Measurements from ENCODE around the gene RBM3.
"Not testable (repeated sequence)": the region's sequence is repeated elsewhere in the genome, so short reads cannot be mapped to it uniquely, and the experiment has no call there.

Gene RBM3

DNA sequence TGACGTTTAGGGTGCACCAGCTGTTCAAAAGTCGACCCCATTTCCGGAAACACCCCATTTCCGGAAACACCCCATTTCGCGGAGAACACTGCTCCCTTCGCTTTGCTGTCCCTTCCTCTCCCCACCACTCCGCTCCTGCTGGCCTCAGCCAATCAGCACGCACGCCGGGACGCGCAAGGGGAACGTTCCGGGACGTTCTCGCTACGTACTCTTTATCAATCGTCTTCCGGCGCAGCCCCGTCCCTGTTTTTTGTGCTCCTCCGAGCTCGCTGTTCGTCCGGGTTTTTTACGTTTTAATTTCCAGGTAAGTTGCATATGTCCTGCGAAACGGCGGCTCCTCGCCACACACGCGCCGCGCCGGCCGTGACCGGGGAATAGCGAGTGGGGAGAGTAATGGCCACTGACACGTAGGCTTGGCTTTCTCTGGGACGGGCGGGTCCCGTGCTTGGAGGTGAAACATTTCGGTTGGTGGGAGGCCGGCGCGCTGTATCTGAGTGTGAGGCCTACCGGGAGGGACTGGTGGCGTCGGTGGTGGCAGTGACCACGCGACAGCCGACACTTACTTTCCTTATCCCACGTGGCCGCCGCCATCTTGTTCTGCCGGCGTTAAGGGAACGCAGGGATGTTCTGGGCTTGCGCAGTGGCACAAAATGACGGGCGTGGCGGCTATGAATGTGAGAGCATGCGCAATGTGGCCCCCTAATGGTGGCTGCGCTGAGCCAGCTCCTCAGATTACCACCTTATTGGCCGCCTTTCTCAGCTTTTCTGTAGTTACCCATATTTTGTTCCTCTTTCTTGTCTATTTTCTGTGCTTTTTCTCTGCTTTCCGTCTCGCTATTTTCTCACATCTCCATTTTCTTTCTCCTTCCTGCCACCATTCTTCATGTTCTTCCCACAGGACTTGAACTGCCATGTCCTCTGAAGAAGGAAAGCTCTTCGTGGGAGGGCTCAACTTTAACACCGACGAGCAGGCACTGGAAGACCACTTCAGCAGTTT is at the start of gene RBM3:
TSS of gene RBM3 (plus strand) at position 215 of the 997 bp plus-strand sequence. CDS start at position 912, 697 bp downstream.
- peak; percentile 63 to 84 (median 78) for DNase-seq

DNA sequence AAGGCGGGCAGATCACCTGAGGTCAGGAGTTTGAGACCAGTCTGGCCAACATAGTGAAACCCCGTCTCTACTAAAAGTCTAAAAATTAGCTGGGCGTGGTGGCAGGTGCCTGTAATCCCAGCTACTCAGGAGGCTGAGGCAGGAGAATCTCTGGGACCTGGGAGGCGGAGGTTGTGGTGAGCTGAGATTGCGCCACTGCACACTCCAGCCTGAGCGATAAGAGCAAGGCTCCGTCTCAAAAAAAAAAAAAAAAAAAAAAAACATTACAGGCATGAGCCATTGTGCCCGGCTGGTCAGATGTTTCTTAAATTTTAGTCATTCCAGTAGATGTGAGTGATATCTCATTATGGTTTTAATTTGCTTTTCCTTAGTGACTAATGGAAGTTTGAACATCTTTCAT is 48.4 kb upstream of the RBM3 start:
- DNase-seq: not testable (repeated sequence)

DNA sequence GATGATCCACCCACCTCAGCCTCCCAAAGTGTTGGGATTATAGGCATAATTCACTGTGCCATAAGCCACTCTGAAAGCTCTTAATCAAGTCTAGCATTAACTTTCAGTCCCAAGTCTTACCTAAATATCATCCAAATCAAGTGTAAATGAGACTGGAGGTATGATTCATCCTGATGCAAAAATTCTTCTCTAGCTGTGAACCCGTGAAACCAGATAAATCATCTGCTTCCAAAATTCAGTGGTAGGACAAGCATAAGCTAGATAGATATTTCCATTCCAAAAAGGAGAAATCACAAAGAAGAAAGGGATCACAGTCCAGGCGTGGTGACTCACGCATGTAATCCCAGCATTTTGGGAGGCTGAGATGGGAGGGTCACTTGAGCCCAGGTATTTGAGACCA is 43.5 kb upstream of the RBM3 start:
- no peak for DNase-seq

DNA sequence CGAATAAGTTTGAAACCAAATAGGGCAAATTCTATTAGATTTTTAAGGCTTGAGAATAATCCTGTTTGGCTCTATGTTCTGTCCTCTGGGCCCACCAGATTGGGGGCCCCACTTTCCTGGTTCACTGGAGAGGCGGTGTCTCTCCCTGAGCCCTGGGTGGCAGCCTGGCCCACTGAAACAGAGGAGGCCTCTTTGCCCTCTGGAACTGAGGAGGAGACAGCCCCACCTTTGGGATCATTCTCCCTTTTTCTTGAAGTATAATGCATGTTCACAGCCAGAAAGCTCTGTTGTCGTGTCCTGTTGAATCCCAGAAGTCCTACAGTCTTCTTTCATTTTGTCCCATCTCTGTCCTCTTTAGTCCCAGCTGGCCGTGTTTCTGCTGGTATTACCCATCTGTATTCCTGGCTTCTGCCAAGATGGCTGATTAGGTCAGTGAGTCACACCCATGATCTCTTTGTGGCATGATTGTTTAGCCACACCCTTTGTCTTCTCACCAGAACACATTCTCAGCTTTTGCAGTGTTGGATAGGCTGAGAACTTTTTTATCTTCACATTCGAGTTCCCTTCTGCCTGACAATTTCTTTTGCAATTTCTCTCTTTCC is 42.8 kb upstream of the RBM3 start:
- no peak for DNase-seq

DNA sequence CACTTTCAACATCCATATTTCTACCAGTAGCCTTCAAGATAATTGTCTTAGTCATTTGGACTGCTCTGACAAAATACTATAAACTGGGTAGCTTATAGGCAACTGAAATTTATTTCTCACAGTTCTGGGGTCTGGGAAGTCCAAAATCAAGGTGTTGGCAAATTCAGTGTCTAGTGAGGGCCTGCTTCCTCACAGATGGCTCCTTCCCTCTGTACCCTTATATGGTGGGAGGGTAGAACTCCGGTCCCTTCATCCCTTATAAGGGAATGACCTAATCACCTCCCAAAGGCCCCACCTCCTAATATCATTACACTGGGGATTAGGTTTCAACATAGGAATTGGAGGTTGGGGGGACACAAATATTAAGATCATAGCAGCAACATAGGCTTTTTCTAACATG is 42.1 kb upstream of the RBM3 start:
- DNase-seq: no peak

DNA sequence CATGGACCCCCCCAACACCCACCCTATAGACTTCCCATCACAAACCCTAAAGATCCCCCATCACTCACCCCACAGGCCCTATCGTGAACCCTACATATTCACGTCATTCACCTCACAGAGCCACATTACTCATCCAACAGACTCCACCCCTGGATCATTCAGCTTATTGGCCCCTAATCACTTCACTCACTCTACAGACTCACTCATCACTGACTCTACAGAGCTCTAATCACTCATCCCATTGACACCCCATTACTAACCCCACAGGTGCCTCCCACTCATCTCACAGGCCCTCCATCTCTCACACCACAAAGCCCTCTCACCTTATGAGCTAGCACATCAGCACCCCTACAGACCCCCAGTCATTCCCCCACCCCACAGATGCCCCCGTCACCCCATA is 41.1 kb upstream of the RBM3 start:
- DNase-seq: no peak

DNA sequence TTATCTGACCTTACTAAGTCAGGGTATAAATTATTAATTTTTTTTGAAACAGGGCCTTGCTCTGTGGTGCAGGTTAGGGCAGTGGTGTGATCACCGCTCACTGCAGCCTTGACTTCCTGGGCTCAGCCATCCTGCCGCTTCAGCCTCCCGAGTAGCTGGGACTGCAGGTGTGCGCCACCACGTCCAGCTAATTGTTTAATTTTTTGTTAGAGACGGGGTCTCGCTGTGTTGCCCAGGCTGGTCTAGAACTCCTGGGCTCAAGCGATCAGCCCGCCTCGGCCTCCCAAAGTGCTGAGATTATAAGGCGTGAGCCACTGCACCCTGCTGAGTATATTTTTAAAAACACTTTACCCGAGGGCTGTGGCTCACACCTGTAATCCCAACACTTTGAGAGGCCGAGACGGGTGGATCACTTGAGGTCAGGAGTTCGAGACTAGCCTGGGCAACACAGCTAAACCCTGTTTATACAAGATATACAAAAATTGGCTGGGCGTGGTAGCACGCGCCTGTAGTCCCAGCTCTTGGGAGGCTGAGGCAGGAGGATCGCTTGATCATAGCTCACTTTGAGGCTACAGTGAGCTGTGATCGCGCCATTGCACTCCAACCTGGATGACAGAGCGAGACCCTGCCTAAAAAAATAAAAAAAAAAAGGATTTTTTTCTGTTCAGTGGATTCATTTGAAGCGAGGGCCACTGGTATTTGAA is 35.5 kb upstream of the RBM3 start:
- no peak for DNase-seq

DNA sequence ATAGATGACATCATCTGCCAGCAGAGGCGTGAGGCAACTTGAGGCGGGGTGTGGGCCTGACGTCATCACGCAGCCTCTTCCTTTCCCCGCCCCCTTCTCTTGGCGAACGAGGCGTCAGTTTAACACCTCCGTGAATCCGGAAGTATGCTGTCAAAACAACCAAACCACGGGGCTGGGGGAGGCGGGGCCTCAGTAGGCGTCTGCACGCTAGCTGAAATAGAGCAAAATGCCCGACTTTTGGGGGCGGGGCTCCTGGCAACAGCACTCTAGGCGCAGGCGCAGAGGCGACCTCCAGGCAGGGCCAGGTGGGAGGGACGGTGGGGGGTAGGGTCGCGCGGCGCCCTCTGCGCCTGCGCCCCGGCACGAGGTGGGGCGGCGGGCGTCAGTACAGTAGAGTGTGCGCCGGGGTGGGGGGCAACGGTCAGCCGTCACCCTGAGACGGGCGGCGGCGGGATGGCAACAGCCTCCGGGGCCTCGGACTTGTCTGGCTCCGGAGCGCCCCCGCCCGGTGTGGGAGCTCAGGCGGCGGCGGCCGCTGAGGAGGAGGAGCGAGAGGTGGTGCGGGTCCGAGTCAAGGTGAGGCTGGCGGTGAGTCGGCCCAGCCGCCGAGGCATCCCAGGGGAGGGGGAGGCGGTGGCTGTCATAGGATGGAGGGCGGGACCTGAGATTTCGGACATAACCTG is 34.8 kb upstream of the RBM3 start, which contains the start of gene TBC1D25:
TSS of gene TBC1D25 (plus strand) at position 370 of the 683 bp plus-strand sequence. CDS start at position 454, 84 bp downstream.
- peak; percentile 83 to 93 (median 87) for DNase-seq

DNA sequence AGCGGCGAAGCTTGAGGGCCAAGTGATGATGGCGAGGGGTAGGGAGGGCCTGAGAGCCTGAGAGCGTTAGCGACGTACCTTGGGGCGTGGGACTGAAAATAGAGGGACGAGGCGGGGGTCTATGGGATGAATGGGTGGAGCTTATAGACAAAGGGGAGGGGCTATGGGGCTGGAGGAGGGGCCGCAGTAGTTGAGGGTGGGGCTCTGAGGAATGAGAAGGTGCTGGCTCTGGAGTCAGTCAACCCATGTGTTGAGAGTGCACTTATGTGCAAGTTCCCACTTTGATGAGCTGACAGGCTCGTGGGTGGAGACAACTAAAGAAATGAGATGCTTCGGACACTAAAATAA is 34.3 kb upstream of the RBM3 start:
- peak in 3 of 4 experiments; percentile 4 to 30 (median 26) for DNase-seq

DNA sequence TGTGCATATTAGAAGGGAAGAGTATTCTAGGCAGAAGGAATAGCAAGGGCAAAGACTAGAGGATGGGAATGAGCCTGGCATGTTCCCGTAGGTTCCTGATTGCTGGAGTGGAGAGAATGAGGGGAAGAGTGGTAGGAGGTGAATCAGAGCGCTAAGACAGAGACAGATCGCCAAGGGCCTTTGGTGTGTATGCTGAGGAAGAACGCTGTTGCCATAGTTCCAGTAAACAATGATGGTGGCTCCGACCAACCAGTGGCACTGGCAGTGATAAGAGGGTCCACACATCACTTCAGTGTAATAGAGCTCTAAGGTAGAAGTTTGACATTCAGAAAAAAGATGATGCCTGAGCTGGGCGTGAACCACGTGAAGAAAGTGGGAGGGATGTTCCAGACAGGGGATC is 33.8 kb upstream of the RBM3 start:
- DNase-seq: no peak

DNA sequence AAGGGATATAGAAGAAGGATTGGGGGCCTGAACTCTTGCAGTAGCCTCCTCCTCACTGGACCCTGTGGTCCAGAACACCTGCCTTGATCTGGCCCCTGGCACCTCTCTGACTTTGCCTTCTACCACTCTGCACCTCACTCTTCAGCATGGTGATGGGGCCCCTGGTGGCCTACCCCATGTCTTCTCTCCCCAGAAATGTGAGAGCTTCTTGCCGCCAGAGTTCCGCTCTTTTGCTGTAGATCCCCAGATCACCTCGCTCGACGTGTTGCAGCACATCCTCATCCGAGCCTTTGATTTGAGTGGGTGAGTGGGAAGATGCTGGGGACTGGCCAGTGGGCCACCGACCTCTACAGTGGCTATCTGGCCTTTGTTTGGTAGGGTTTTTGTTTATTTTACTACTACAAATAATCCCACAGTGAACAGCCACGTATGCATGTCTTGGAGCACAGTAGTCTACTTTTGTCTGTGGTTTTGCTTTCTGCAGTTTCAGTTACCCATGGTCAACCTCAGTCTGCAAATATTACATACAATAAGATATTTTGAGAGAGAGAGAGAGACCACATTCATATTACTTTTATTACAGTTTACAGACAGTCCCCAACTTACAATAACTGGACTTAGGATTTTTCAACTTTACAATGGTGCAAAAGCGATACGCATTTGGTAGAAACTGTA is 33.0 kb upstream of the RBM3 start:
- DNase-seq: no peak

DNA sequence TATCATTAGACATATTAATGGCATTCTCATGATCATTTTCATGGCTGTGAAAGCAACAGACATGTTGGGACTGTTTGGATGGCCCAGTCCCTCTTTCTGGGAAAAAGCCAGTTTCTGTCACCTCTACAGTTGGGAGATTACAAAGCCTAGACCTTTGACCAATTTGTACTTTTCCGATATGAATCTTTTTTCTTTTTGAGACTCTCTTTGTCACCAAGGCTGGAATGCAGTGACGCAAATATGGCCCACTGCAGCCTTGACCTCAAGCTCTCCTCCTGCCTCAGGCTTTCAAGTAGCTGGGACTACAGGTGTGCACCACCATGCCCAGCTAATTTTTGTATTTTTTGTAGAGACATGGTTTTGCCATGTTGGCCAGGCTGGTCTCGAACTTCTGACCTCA is 25.4 kb upstream of the RBM3 start:
- DNase-seq: no peak

DNA sequence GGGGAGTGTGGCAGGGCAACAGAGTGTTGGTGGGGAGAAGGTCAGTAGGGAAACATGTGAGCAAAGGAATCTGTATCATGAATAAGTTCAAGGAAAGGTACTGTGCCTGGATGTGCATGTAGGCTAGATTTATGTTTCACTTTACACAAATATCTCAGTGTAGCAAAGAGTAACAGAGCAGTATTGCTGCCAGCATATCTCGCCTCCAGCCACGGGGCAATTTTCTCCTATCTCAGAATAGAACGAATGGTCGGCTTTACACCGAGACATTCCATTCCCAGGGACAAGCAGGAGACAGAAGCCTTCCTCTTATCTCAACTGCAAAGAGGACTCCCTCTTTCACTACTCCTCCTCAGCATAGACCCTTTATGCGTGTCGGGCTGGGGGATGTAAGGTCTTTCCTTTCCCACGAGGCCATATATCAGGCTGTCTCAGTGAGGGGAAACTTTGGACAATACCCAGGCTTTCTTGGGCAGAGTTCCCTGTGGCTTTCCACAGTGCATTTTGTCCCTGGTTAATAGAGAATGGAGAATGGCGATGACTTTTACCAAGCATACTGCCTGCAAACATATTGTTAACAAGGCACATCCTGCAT is 18.5 kb upstream of the RBM3 start:
- DNase-seq: not testable (repeated sequence)

DNA sequence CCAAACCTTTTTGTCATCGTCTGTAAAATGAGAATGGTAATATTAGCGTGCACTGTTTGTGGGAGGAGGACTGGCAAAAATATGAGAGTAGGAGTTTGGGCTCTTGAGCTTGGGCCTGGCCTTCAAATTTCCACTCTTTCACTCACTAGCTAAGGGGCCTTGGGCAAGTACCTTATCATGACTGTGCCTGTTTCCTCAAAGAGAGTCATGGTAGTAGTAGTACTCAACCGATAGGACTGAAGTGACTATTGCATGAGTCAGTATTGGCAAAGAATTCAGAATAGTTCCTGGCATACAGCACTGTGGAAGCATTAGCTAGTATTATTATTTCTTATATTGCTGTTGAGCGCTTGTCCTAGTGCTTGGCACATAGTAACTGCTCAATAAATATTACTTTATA is 16.0 kb upstream of the RBM3 start:
- no peak for DNase-seq

DNA sequence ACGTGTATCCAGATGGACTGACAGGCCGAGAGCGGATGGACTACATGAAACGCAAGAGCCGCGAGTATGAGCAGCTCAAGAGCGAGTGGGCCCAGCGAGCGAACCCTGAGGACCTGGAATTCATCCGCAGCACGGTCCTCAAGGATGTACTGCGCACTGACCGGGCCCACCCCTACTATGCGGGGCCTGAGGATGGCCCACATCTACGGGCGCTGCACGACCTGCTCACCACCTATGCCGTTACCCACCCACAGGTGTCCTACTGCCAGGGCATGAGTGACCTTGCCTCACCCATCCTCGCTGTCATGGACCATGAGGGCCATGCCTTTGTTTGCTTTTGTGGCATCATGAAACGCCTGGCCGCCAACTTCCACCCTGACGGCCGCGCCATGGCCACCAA is 14.6 kb upstream of the RBM3 start:
- no peak for DNase-seq

DNA sequence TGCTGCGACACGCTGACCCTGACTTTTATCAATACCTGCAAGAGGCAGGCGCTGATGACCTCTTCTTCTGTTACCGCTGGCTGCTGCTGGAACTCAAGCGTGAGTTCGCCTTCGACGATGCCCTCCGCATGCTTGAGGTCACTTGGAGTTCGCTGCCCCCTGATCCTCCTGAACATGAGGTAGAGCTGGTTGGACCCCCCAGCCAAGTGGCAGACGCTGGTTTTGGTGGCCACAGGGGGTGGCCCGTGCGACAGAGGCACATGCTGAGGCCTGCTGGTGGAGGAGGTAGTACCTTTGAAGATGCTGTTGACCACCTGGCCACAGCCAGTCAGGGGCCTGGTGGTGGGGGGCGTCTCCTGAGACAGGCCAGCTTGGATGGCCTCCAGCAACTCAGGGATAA is 14.2 kb upstream of the RBM3 start:
- DNase-seq: no peak

DNA sequence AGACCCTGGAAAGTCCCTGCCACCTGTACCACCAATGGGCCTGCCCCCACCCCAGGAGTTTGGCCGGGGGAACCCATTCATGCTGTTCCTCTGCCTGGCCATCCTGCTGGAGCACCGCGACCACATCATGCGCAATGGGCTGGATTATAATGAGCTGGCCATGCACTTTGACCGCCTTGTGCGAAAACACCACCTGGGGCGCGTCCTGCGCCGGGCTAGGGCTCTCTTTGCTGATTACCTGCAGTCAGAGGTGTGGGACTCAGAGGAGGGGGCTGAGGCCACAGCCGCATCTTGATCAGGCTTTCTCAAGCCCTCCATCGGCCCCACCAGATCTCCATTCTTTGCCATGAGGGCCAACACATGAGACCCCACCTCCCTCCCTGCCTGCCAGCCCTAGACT is 13.6 kb upstream of the RBM3 start:
- DNase-seq: no peak

DNA sequence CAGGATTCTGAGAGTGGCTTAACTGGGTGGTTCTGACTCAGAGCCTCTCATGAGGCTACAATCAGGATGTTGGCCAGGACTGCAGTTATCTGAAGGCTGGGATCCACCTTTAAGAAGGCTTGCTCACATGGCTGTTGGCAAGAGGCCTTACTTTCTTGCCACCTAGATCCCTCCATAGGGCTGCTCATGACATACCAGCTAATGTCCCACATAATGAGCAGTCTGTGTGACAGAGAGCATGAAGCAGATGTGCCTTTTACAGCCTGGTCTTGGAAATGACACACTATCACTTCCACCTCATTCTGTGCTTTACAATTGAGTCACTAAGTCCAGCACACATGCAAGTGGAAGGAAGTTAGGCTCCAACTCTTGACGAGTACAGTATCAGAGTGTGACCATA is 4.3 kb upstream of the RBM3 start:
- DNase-seq: no peak

DNA sequence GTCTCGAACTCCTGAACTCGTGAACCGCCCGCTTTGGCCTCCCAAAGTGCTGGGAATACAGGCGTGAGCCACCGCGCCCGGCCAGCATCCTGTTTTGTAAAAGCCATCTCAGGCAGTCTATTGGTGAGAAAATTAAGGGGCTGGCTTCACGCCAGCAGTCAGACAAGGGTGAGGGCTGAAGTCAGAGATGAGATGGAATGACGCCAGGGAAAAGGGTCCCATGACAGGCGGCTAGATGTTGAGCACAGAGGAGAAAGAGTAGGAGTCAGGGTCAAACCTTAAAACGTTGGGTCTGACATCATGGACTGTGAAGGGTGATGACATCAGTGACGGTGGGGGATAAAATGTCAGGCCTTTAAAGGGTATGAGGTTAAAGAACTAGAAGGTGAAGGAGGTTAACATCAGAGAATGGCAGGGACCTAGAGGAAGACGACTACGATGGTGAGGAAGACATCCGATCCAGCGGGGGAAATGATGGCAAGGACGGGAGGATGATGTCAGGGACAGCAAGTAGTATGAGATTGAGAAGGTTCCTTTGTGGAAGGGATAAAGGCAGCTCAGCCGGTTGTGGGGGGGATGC is 504 bp upstream of the RBM3 start:
- DNase-seq: no peak

DNA sequence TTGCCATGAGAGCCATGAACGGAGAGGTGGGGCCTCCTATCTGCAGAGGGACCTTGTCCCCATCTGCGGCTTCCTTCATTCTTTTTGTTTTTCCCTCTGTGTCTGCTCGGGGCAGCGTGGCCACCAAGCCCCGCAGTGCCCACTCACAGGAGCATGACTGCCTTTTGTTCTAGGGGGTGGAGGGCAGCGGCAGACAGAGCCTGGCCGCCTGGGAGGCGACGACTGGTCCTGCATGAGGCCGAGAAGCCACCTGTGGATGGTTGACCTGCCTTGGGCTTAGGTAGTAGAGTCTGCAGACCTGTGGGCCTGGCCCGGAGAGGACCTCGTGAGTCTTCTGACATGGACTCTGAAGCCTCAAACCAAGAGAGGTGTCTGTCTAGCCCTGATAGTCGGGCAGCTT is 1.4 kb downstream of the RBM3 start:
- DNase-seq: no peak

DNA sequence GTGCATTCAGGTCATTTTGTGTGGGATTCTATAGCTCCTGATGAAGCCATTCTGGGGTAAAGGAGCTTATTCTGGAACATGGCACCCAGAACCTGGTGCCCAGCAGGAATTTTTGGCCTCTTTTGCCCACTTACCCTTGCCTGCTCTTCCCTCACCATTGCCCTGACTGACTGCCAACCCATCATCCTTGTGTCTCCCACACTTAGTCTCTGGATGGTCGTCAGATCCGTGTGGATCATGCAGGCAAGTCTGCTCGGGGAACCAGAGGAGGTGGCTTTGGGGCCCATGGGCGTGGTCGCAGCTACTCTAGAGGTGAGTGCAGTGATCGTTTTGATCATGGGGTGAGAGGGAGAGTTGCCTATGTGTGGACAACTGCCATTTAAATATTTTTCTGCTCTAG is 1.8 kb downstream of the RBM3 start:
- no peak for DNase-seq
